Effector memory CD4-positive, alpha-beta T cell (primary cell): ENCODE measurements around the gene TNC.

Experiments
- DNase-seq, 3 donors: peaks; one replicate each; pipeline ENCODE4 v3.0.0-alpha.2; 2020
- H3K27ac ChIP-seq: 2 replicates; pipeline ENCODE4 v1.7.0; 2013; ENCODE audit warnings: mild to moderate bottlenecking, low read length, moderate library complexity; ENCODE audit not compliant: insufficient read depth, poor library complexity, severe bottlenecking
- H3K27me3 ChIP-seq: replicated peaks from 2 replicates; pipeline ENCODE4 v1.7.0; 2013; ENCODE audit warnings: mild to moderate bottlenecking, low read length; ENCODE audit not compliant: insufficient read depth, control insufficient read depth, poor library complexity, severe bottlenecking
- H3K36me3 ChIP-seq: 2 replicates; pipeline ENCODE4 v1.7.0; 2013; ENCODE audit warnings: mild to moderate bottlenecking, low read length, moderate library complexity; ENCODE audit not compliant: control insufficient read depth, insufficient read depth
- H3K4me1 ChIP-seq: 2 replicates; pipeline ENCODE4 v1.7.0; 2013; ENCODE audit warnings: low read length, mild to moderate bottlenecking; ENCODE audit not compliant: control insufficient read depth, insufficient read depth, poor library complexity, severe bottlenecking
- H3K4me3 ChIP-seq: 2 replicates; pipeline ENCODE4 v1.7.0; 2013; ENCODE audit warnings: low read length, low read depth, mild to moderate bottlenecking; ENCODE audit not compliant: insufficient read depth, poor library complexity, severe bottlenecking
- H3K9me3 ChIP-seq: 2 replicates; pipeline ENCODE4 v1.7.0; 2013; ENCODE audit warnings: mild to moderate bottlenecking, low read length, moderate library complexity; ENCODE audit not compliant: control insufficient read depth

The TNC gene

GRCh38 chr9:115022760-115023434, 95.1 kb downstream of the TNC start:
- Histone ChIP-seq H3K36me3 (no peaks in the 10 kb centered on the region), H3K9me3 (no peaks in the 10 kb centered on the region), H3K4me3 (no peak overlapping the region), H3K4me1 (no peaks in the 10 kb centered on the region), H3K27me3 (no peaks in the 10 kb centered on the region), H3K27ac (no peak overlapping the region)
- no peak for DNase-seq

DNA sequence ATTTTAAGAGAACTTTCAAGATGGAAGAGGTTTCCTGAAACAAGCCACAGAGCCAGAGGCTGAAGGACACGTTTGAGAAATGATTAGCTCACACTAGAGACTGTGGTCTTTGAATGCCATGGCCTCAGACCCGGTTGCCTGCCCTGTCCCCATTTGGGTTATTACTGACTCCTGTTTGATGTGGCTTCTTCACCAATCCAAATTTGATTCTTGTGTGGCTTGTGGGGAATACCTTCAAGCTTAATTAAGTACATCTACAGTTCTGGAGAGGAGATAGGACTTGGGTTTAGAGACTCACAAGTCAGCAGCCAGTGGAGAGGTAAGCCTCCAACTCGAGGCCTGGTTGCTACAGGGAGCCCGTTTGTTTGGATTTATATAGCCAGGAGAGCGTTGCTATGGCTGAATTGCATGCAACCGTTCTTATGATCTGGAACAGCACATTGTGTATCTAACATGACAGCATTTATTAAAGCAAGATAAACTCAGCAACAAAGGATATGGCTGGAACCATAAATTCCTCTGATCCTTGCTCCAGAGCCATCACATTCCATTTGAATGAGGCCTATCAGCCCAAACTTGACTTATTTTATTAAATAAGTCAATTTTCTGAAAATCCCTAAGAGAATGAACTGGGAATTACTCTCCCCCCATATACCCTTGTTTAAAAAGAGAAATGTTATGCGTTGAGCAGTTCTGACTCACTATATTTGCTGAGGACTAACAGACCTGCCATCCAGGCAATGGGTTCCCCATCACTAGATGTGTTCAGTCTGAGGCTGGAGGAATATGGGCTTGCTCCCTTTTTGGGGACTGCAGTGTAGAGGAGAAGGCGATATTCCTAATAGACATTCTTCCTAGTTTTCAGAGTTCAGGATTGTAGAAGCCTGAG, 99.2 kb downstream of the TNC start:
- peaks cover 3% of the 10 kb centered on the region for H3K4me1 ChIP-seq
- no peaks in the 10 kb centered on the region for H3K27me3 ChIP-seq
- no peak for DNase-seq
- H3K4me3 ChIP-seq: no peak overlapping the region
- H3K36me3 ChIP-seq: no peaks in the 10 kb centered on the region
- H3K27ac ChIP-seq: no peak overlapping the region
- no peaks in the 10 kb centered on the region for H3K9me3 ChIP-seq

GRCh38 chr9:115016344-115016743, 101.6 kb downstream of the TNC start:
- H3K36me3 ChIP-seq: no peaks in the 10 kb centered on the region
- no peaks in the 10 kb centered on the region for H3K27me3 ChIP-seq
- peaks cover 7% of the 10 kb centered on the region for H3K4me1 ChIP-seq
- DNase-seq: no peak
- H3K4me3 ChIP-seq: no peak overlapping the region
- H3K9me3 ChIP-seq: no peaks in the 10 kb centered on the region
- no peak overlapping the region for H3K27ac ChIP-seq

DNA sequence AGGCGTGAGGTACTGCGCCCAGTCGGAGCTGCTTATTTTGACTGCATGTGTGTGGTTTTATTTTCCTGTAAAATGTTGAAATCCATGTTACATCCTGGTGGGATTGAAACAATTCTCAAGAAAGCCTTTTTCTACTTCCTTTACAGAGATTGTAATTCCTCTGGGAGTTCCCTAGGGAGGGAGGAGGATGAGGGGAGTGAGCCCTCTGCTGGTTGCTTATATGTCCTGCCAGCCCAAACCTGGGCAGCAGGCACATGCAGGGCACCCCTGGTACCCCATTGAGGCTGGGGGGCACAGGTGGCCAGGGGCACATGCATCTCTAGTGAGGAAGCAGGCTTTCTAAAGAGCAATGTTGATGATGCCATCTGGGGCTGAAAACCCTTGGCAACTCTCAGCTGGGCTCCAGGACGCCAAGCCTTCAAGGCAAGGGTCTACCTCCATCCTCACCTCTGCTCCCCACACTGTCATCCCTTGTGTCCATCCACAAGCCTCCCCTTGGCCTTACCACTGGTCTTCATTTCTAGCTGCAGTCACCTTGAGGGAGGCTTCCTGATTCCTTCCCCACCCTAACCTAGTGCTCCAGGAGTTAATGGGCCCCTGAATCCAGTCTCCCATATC, 102.8 kb downstream of the TNC start:
- Histone ChIP-seq H3K36me3 (no peaks in the 10 kb centered on the region), H3K9me3 (no peaks in the 10 kb centered on the region), H3K4me1 (peaks cover 7% of the 10 kb centered on the region), H3K27ac (no peak overlapping the region), H3K27me3 (no peaks in the 10 kb centered on the region), H3K4me3 (no peak overlapping the region)
- DNase-seq: no peak

- H3K4me3 ChIP-seq: no peak overlapping the region
- H3K27ac ChIP-seq: no peak overlapping the region
- H3K27me3 ChIP-seq: no peaks in the 10 kb centered on the region
- no peak for DNase-seq
- peaks cover 7% of the 10 kb centered on the region for H3K4me1 ChIP-seq
- no peaks in the 10 kb centered on the region for H3K9me3 ChIP-seq
- no peaks in the 10 kb centered on the region for H3K36me3 ChIP-seq
Observed at GRCh38 chr9:115014438-115014837, 103.5 kb downstream of the TNC start.

GRCh38 chr9:115013998-115014397, 104.0 kb downstream of the TNC start:
- Histone ChIP-seq H3K9me3 (no peaks in the 10 kb centered on the region), H3K4me3 (no peak overlapping the region), H3K36me3 (no peaks in the 10 kb centered on the region), H3K27ac (no peak overlapping the region), H3K27me3 (no peaks in the 10 kb centered on the region), H3K4me1 (peaks cover 7% of the 10 kb centered on the region)
- DNase-seq: peak; percentile 53 to 72 (median 66)

DNA sequence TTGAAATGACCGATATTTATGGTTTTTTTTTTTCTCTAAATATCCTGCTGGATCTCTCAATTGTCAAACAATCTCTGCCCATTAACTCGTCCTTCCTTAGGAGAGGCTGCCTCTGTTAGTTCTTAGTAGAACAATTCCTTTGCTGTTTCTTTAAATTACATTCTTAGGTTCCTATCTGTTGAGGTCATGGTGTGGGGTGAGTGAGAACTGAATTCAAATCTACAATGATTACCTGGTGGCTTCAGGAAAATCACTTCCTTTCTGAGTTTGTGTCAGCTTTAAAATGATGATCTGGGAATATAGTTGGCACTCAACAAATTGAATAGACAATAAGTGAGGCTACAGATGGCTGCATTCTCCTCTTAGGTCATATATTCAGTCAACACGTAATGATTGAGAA, 105.5 kb downstream of the TNC start:
- Histone ChIP-seq H3K9me3 (no peaks in the 10 kb centered on the region), H3K4me1 (peaks cover 7% of the 10 kb centered on the region), H3K27me3 (no peaks in the 10 kb centered on the region), H3K36me3 (no peaks in the 10 kb centered on the region), H3K4me3 (no peak overlapping the region), H3K27ac (no peak overlapping the region)
- no peak for DNase-seq

GRCh38 chr9:115010874-115011273, 107.1 kb downstream of the TNC start:
- Histone ChIP-seq H3K9me3 (no peaks in the 10 kb centered on the region), H3K36me3 (no peaks in the 10 kb centered on the region), H3K27ac (no peak overlapping the region), H3K4me1 (peaks cover 7% of the 10 kb centered on the region), H3K4me3 (no peak overlapping the region), H3K27me3 (no peaks in the 10 kb centered on the region)
- no peak for DNase-seq

- H3K4me1 ChIP-seq: peaks cover 3% of the 10 kb centered on the region
- no peak overlapping the region for H3K27ac ChIP-seq
- no peaks in the 10 kb centered on the region for H3K27me3 ChIP-seq
- no peak overlapping the region for H3K4me3 ChIP-seq
- no peaks in the 10 kb centered on the region for H3K9me3 ChIP-seq
- H3K36me3 ChIP-seq: no peaks in the 10 kb centered on the region
- no peak for DNase-seq
Observed at GRCh38 chr9:115008536-115009270, 109.3 kb downstream of the TNC start.
